Natural killer cell (primary cell): ENCODE results near the gene CSRP3. TPM values are rescaled to one million over a fixed set of nuclear protein-coding genes. Genes with fewer than 3 reads are reported as not detected.

ENCODE experiments used
- ATAC-seq, 3 donors: fragments of 150-1000 bp in 2 of 3; fragments of 200-7000 bp in 1 of 3; cut with Tn5 transposase; 1 replicate in 1 of 3; 2 replicates in 2 of 3; pipeline ENCODE4 v1.10.0; 2021; ENCODE audit warnings: mild to moderate bottlenecking in 2 of 3, moderate library complexity in 2 of 3
- DNase-seq, 2 donors: peaks; one replicate each; pipeline versions ENCODE4 v3.0.0 to v3.0.0-alpha.2; 2013 to 2021; ENCODE audit warnings: mixed read lengths in 1 of 2
- H3K27ac ChIP-seq: one replicate; pipeline ENCODE4 v1.5.1; 2013; ENCODE audit warnings: mild to moderate bottlenecking, low read length
- H3K27me3 ChIP-seq: one replicate; pipeline ENCODE4 v1.6.1; 2013; ENCODE audit warnings: low read length; ENCODE audit not compliant: control insufficient read depth, insufficient read depth
- H3K36me3 ChIP-seq: one replicate; pipeline ENCODE4 v1.6.1; 2013; ENCODE audit warnings: low read length; ENCODE audit not compliant: control insufficient read depth, insufficient read depth
- H3K4me1 ChIP-seq: one replicate; pipeline ENCODE4 v1.6.1; 2013; ENCODE audit warnings: low read length; ENCODE audit not compliant: control insufficient read depth, insufficient read depth
- H3K4me3 ChIP-seq: one replicate; pipeline ENCODE4 v1.5.1; 2013; ENCODE audit warnings: low read length
- H3K9me3 ChIP-seq: one replicate; pipeline ENCODE4 v1.6.1; 2013; ENCODE audit warnings: low read length; ENCODE audit not compliant: control insufficient read depth, insufficient read depth
- H3K27ac Mint-ChIP-seq, 2 donors: one replicate each; pipeline ENCODE4 v1.8.0; 2022; ENCODE audit warnings: mild to moderate bottlenecking in 2 of 2, mixed read lengths in 2 of 2, moderate library complexity in 1 of 2
- H3K27me3 Mint-ChIP-seq, 2 donors: one replicate each; pipeline ENCODE4 v1.8.0; 2022; ENCODE audit warnings: low read depth in 2 of 2, mixed read lengths in 2 of 2
- H3K36me3 Mint-ChIP-seq: one replicate; pipeline ENCODE4 v1.8.0; 2022; ENCODE audit warnings: mixed read lengths
- H3K4me1 Mint-ChIP-seq, 2 donors: one replicate each; pipeline ENCODE4 v1.8.0; 2022; ENCODE audit warnings: mixed read lengths in 2 of 2
- H3K4me3 Mint-ChIP-seq: one replicate; pipeline ENCODE4 v1.8.0; 2022; ENCODE audit warnings: mild to moderate bottlenecking, moderate library complexity, mixed read lengths
- H3K9me3 Mint-ChIP-seq, 2 donors: one replicate each; pipeline ENCODE4 v1.8.0; 2022; ENCODE audit warnings: mixed read lengths in 2 of 2
- WGBS: methylation state at CpG from one replicate; pipeline ENCODE4 v1.1.7; 2013; ENCODE audit warnings: missing lambda C conversion rate; ENCODE audit not compliant: insufficient coverage; 5-methylcytosine and 5-hydroxymethylcytosine counted together
- intact Hi-C: fragments of 100-400 bp; cut with micrococcal nuclease; formaldehyde crosslinking; loops from one replicate; pipeline ENCODE4 v1.14.2; 2022
- total RNA-seq, 4 donors: library from RNA; stranded (reverse); fragments of 120-200 nt in 1 of 4; gene quantifications; one replicate each; pipeline versions ENCODE4 v1.2.3 to v1.2.4, GENCODE V29; 2013 to 2022
- TF ChIP-seq, protein P1 (sequence below): fragments of 200-600 bp; IDR thresholded peaks from one replicate; pipeline ENCODE4 v1.8.0; 2022; ENCODE audit warnings: antibody characterized with exemption

CSRP3 gene
- total RNA-seq, 3 donors from 2014 or later (not counting 1 experiment from before 2014, with no cell fraction given) = not detected

DNA sequence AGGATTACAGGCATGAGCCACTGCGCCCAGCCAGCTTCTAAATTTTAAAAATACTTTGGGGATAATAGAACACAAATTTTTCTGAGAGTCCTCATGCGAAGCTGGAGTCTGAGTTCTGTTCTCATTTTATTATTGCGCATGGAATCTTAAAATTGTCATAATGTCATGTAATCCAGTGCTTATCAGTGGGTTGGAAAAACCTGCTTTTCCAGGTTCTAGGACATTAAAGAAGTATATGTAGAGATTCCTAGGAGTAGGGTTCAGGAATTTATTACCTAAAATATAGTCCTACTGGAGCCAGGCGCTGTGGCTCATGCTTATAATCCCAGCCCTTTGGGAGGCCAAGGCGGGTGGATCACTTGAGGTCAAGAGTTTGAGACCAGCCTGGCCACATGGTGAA is 43.6 kb upstream of the CSRP3 start:
- H3K36me3 Mint-ChIP-seq = no peaks in the 10 kb centered on the region
- Histone ChIP-seq H3K27me3 (peaks cover 17% of the 10 kb centered on the region), H3K9me3 (no peaks in the 10 kb centered on the region), H3K36me3 (no peaks in the 10 kb centered on the region), H3K4me1 (peaks cover 25% of the 10 kb centered on the region), H3K4me3 (no peak overlapping the region), H3K27ac (no peak overlapping the region)
- H3K9me3 Mint-ChIP-seq = no peaks in the 10 kb centered on the region
- no peak overlapping the region for H3K27ac Mint-ChIP-seq
- H3K27me3 Mint-ChIP-seq = peaks cover 24 to 60% of the 10 kb centered on the region in 2 donors
- intact Hi-C loops = no loop called here
- ATAC-seq = no peak
- peaks cover 8 to 15% of the 10 kb centered on the region in 2 donors for H3K4me1 Mint-ChIP-seq
- TF ChIP-seq, protein P1, sequence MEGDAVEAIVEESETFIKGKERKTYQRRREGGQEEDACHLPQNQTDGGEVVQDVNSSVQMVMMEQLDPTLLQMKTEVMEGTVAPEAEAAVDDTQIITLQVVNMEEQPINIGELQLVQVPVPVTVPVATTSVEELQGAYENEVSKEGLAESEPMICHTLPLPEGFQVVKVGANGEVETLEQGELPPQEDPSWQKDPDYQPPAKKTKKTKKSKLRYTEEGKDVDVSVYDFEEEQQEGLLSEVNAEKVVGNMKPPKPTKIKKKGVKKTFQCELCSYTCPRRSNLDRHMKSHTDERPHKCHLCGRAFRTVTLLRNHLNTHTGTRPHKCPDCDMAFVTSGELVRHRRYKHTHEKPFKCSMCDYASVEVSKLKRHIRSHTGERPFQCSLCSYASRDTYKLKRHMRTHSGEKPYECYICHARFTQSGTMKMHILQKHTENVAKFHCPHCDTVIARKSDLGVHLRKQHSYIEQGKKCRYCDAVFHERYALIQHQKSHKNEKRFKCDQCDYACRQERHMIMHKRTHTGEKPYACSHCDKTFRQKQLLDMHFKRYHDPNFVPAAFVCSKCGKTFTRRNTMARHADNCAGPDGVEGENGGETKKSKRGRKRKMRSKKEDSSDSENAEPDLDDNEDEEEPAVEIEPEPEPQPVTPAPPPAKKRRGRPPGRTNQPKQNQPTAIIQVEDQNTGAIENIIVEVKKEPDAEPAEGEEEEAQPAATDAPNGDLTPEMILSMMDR = no peak
- 96% methylated on average over 5 of the region's 5 CpGs for WGBS
- DNase-seq = no peak
- no peak overlapping the region for H3K4me3 Mint-ChIP-seq

DNA sequence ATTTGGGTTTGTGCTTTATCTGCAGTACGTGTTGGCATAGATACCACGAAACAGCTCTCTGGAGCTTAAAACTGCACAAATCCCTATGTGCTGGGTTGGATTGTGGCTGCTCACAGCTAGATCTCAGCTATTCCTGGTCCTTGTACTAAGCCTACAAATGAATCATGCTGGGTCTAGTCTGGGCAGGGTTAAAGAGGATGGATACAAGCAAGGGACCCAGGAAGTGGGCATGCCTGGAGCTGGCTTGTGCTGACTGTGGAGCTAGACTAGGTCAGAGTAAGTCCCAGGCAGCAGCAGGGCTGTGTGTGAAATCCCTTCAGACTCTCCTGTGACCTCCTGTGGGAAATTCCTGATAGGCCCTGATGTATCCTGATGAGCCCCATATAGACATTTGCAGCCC is 42.8 kb upstream of the CSRP3 start:
- Mint-ChIP-seq H3K27ac (no peak overlapping the region), H3K36me3 (no peaks in the 10 kb centered on the region), H3K4me1 (peaks cover 8 to 17% of the 10 kb centered on the region in 2 donors), H3K9me3 (no peaks in the 10 kb centered on the region), H3K4me3 (no peak overlapping the region), H3K27me3 (peaks cover 22 to 53% of the 10 kb centered on the region in 2 donors)
- Histone ChIP-seq H3K27me3 (peaks cover 17% of the 10 kb centered on the region), H3K27ac (no peak overlapping the region), H3K4me3 (no peak overlapping the region), H3K4me1 (peaks cover 28% of the 10 kb centered on the region), H3K36me3 (no peaks in the 10 kb centered on the region), H3K9me3 (no peaks in the 10 kb centered on the region)
- intact Hi-C loops = no loop called here
- TF ChIP-seq, protein P1 = no peak
- 91% methylated on average over 2 of the region's 2 CpGs for WGBS
- DNase-seq = no peak
- no peak for ATAC-seq

DNA sequence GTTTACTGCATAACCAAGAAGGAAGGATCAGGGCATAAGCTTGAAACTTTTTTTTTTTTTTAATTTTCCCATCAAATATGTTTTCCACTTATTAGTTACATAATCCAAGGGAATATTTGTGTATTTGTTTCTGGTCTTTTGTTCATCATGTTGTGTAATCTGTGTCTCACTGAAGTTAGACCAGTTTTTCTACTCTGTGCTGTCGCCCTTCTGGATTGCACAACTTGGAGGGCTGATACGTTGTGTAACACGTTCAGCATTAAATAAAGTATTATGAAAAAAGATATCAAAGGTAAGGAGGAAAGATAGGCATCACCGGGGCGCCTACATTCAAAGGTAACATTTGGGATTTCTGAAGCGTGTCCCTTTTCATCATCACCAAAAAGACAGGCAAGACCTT is 42.3 kb upstream of the CSRP3 start:
- Histone ChIP-seq H3K4me1 (peaks cover 28% of the 10 kb centered on the region), H3K4me3 (no peak overlapping the region), H3K9me3 (no peaks in the 10 kb centered on the region), H3K27ac (no peak overlapping the region), H3K27me3 (peaks cover 16% of the 10 kb centered on the region), H3K36me3 (no peaks in the 10 kb centered on the region)
- Mint-ChIP-seq H3K4me1 (peaks cover 8 to 17% of the 10 kb centered on the region in 2 donors), H3K9me3 (no peaks in the 10 kb centered on the region), H3K27ac (no peak overlapping the region), H3K27me3 (peaks cover 19 to 48% of the 10 kb centered on the region in 2 donors), H3K36me3 (no peaks in the 10 kb centered on the region), H3K4me3 (no peak overlapping the region)
- TF ChIP-seq, protein P1 = no peak
- WGBS = 97% methylated on average over 5 of the region's 6 CpGs
- ATAC-seq = no peak
- intact Hi-C loops = no loop called here
- no peak for DNase-seq

DNA sequence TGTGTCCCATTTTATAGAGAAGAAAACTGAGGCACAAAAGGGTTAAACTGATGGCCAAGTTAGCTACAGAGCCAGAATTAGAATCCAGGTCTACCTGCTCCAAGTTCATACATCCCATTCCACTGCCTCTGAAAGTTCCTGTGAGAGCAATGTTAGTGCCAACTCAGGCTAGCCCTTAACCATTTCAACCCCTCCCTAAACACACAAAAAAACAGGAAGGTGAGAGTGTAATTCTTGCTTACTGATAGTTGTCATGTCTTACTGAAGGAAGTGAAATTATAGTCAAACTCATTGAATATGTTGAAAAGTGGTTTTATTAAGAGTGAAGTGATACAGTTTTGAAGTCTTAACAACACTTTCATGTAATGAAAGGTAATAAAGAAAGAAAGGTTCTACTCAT is 41.8 kb upstream of the CSRP3 start:
- peaks cover 8 to 17% of the 10 kb centered on the region in 2 donors for H3K4me1 Mint-ChIP-seq
- peaks cover 19 to 43% of the 10 kb centered on the region in 2 donors for H3K27me3 Mint-ChIP-seq

More for the DNA sequence above, 41.8 kb upstream of the CSRP3 start:
- Histone ChIP-seq H3K27ac (no peak overlapping the region), H3K36me3 (no peaks in the 10 kb centered on the region), H3K4me3 (no peak overlapping the region), H3K27me3 (peaks cover 16% of the 10 kb centered on the region), H3K9me3 (no peaks in the 10 kb centered on the region), H3K4me1 (peaks cover 28% of the 10 kb centered on the region)
- Mint-ChIP-seq H3K36me3 (no peaks in the 10 kb centered on the region), H3K27ac (no peak overlapping the region), H3K9me3 (no peaks in the 10 kb centered on the region), H3K4me3 (no peak overlapping the region)
- ATAC-seq = no peak
- no peak for DNase-seq
- TF ChIP-seq, protein P1 = no peak
- intact Hi-C loops = no loop called here
